ENCODE measurements around the gene RELL1. TPM values are rescaled to one million over a fixed set of nuclear protein-coding genes. Genes with fewer than 3 reads are reported as not detected.

Gene RELL1
- total RNA-seq, 1 donor from 2014 or later, result 36.6 TPM

DNA sequence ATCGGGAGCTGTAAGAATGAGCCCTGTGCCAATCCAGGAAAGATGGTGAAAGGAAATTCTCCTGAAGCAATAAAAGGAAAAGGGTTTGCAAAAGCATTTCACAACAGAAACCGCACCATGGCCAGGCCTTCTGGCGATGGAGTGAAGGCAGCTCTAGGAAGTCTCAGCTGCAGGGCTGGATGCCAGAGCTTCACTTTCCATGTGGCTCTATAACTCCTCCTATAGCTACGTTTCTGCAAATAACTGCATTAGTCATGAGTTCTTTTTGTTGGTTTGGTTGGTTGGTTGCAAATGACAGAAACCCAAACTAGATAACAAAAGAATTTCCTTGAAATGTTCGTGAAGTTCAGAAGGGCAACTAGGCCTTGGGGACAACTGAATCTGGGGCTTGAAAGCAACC, 84.6 kb downstream of the RELL1 start:
- Mint-ChIP-seq H3K36me3 (ENCODE audit: low read depth, unreplicated experiment) (no peaks in the 10 kb centered on the region), H3K4me3 (ENCODE audit: unreplicated experiment) (no peak overlapping the region), H3K4me1 (ENCODE audit: unreplicated experiment) (peaks cover 26% of the 10 kb centered on the region), H3K27me3 (ENCODE audit: unreplicated experiment) (peaks cover 9% of the 10 kb centered on the region), H3K27ac (ENCODE audit: unreplicated experiment) (peak overlapping the region; percentile 61), H3K9me3 (ENCODE audit: unreplicated experiment) (no peaks in the 10 kb centered on the region)
- TF ChIP-seq, protein P1, sequence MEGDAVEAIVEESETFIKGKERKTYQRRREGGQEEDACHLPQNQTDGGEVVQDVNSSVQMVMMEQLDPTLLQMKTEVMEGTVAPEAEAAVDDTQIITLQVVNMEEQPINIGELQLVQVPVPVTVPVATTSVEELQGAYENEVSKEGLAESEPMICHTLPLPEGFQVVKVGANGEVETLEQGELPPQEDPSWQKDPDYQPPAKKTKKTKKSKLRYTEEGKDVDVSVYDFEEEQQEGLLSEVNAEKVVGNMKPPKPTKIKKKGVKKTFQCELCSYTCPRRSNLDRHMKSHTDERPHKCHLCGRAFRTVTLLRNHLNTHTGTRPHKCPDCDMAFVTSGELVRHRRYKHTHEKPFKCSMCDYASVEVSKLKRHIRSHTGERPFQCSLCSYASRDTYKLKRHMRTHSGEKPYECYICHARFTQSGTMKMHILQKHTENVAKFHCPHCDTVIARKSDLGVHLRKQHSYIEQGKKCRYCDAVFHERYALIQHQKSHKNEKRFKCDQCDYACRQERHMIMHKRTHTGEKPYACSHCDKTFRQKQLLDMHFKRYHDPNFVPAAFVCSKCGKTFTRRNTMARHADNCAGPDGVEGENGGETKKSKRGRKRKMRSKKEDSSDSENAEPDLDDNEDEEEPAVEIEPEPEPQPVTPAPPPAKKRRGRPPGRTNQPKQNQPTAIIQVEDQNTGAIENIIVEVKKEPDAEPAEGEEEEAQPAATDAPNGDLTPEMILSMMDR (IDR thresholded peaks at IDR 0.05; ENCODE audit: unreplicated experiment), result no peak
- DNase-seq (ENCODE audit: low spot score), result no peak

DNA sequence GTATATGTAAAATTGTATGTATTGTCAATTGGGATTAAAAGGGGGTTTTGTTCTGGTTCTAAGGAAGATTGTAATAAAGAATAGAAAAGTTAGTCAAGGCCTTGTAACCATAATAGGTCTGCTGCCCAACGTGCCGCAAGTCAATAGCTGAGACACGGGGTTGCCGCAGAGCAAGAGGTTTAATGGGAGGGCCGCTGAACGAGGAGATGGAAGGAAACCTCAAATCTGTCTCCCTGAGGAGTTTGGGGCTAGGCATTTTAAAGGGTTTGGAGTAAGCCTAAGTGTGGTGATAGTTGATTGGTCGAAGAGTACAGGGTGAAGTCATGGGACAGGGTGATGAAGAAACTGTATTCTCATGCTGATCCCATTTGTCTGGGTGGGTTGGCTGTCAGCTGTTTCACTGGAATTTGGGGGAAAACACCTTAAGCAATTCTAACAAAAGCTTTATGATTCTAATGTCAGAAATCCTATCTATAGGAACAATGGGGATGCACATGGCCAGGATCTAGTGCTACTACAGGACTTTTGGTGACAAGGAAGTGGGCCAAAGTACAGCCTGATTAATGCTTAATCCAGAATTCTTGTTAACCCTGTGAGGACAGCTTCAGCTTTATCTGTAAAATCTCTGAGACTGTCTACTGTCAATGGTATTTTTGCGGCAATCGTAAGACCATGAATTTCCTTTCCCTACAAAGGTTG, 86.9 kb downstream of the RELL1 start:
- no peaks in the 10 kb centered on the region for H3K9me3 Mint-ChIP-seq (ENCODE audit: unreplicated experiment)

DNA sequence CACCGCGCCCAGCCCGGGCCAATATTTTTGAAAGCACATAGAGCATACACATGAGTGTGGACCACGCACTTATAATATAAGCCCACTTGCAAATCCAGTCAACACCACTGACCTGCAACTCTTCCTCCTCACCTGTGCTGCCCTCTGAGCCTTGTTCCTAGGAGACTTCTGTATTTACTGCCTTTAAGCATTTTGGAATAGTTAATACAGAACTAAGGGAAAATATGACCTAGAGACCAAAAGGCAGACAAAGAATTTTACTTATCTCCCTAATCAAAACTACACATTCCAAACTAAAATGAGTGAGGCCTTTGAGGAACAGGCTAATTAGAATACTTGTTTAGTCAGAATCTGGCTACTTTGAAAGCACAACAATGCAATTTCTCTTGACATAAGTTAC, 89.1 kb downstream of the RELL1 start:
- TF ChIP-seq, protein P1 (IDR thresholded peaks at IDR 0.05; ENCODE audit: unreplicated experiment), result no peak
- no peak for DNase-seq (ENCODE audit: low spot score)
- Mint-ChIP-seq H3K27me3 (ENCODE audit: unreplicated experiment) (peaks cover 4% of the 10 kb centered on the region), H3K36me3 (ENCODE audit: low read depth, unreplicated experiment) (no peaks in the 10 kb centered on the region), H3K4me1 (ENCODE audit: unreplicated experiment) (peaks cover 12% of the 10 kb centered on the region), H3K9me3 (ENCODE audit: unreplicated experiment) (no peaks in the 10 kb centered on the region), H3K27ac (ENCODE audit: unreplicated experiment) (no peak overlapping the region), H3K4me3 (ENCODE audit: unreplicated experiment) (no peak overlapping the region)

More for the DNA sequence above, 86.9 kb downstream of the RELL1 start:
- H3K27me3 Mint-ChIP-seq (ENCODE audit: unreplicated experiment), result peaks cover 6% of the 10 kb centered on the region
- H3K36me3 Mint-ChIP-seq (ENCODE audit: low read depth, unreplicated experiment), result no peaks in the 10 kb centered on the region
- TF ChIP-seq, protein P1 (IDR thresholded peaks at IDR 0.05; ENCODE audit: unreplicated experiment), result no peak
- peaks cover 26% of the 10 kb centered on the region for H3K4me1 Mint-ChIP-seq (ENCODE audit: unreplicated experiment)
- no peak for DNase-seq (ENCODE audit: low spot score)
- no peak overlapping the region for H3K4me3 Mint-ChIP-seq (ENCODE audit: unreplicated experiment)
- no peak overlapping the region for H3K27ac Mint-ChIP-seq (ENCODE audit: unreplicated experiment)

DNA sequence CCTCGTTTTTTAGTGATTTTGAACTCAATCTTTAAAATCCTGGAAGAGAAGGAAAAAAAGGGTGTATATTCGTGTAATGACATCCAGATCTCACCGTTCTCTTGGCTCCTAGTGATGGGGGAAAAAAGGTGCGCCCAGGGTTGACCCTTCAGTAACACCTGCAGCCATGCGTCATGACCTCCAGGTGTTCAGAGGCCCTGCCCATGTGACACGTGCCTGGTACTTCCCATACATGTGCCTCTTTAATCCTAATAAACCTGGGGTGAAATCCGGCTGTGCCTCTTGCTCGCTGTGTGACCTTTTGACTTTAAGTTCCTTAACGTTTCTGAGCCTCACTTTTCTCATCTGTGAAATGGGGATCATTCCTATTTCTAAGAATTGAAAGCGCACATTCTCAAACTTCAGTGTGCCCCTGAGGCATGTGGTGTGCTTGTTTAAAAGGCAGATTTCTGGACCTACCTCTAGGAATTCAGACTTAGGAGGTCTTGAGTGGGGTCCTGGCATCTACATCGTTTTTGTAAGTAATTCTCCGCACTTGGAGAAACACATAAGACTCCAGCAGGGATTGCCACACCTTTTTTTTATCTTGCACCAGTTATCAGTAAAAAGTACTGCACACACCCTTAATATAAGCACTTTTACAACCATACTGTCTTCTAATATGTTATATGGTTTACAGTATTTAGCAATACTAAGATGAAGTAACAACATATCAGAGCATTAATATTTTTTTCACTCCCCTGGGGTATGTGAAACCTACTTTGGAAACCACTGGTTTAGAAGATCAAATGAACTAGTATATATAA, 90.1 kb downstream of the RELL1 start:
- Mint-ChIP-seq H3K4me1 (ENCODE audit: unreplicated experiment) (peaks cover 5% of the 10 kb centered on the region), H3K9me3 (ENCODE audit: unreplicated experiment) (no peaks in the 10 kb centered on the region), H3K27me3 (ENCODE audit: unreplicated experiment) (peaks cover 3% of the 10 kb centered on the region), H3K27ac (ENCODE audit: unreplicated experiment) (no peak overlapping the region), H3K4me3 (ENCODE audit: unreplicated experiment) (no peak overlapping the region), H3K36me3 (ENCODE audit: low read depth, unreplicated experiment) (no peaks in the 10 kb centered on the region)
- no peak for DNase-seq (ENCODE audit: low spot score)
- TF ChIP-seq, protein P1 (IDR thresholded peaks at IDR 0.05; ENCODE audit: unreplicated experiment), result no peak

DNA sequence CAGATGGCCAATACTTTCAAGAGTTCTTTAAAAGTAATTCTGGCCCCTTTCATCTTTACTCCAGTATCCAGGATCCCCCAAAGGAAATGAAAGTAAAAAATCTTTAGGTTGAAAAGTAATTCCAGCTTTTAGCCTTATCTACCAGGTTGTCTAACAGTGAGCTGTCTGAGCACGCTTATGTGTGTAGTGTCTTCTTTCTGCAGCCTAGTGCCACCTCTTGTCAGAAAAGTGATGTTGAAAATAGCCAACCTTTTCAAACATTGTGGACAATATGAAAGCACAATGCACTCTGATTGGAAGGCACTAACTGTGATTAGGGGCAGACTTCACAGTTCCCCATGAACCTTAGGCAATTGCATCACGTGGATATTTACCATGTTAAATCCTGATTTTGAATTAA, 92.1 kb downstream of the RELL1 start:
- Mint-ChIP-seq H3K9me3 (ENCODE audit: unreplicated experiment) (no peaks in the 10 kb centered on the region), H3K4me3 (ENCODE audit: unreplicated experiment) (no peak overlapping the region), H3K27me3 (ENCODE audit: unreplicated experiment) (no peaks in the 10 kb centered on the region), H3K4me1 (ENCODE audit: unreplicated experiment) (peaks cover 6% of the 10 kb centered on the region), H3K27ac (ENCODE audit: unreplicated experiment) (no peak overlapping the region), H3K36me3 (ENCODE audit: low read depth, unreplicated experiment) (no peaks in the 10 kb centered on the region)
- TF ChIP-seq, protein P1 (IDR thresholded peaks at IDR 0.05; ENCODE audit: unreplicated experiment), result no peak
- no peak for DNase-seq (ENCODE audit: low spot score)
